Anterior cingulate cortex (tissue), 58 donors: Measurements from ENCODE around the gene C1QTNF2.

ENCODE experiments used
- DNase-seq, 58 donors: peaks; one replicate each; lab custom pipeline; 2025; lab: John Stamatoyannopoulos, UW

The C1QTNF2 gene

GRCh38 chr5:160310552-160311295 is 59.7 kb downstream of the C1QTNF2 start:
- DNase-seq, result no peak

- no peak for DNase-seq
These were observed 60.3 kb downstream of the C1QTNF2 start for GRCh38 chr5:160310140-160310539.

- no peak for DNase-seq
These were observed 63.7 kb downstream of the C1QTNF2 start for GRCh38 chr5:160306696-160307095.

- no peak for DNase-seq
These were observed 65.1 kb downstream of the C1QTNF2 start for GRCh38 chr5:160305319-160305718.

GRCh38 chr5:160303690-160304089 is 66.7 kb downstream of the C1QTNF2 start:
- DNase-seq, result no peak

GRCh38 chr5:160298189-160298588 is 72.2 kb downstream of the C1QTNF2 start:
- DNase-seq, result no peak

GRCh38 chr5:160297776-160298175 is 72.7 kb downstream of the C1QTNF2 start:
- DNase-seq, result no peak
